Suprapubic skin (tissue), 4 donors: ENCODE results near the gene KIAA0408.

ENCODE experiments used
- CTCF ChIP-seq, 2 donors: fragments of 200-600 bp in 1 of 2; fragments of 450-650 bp in 1 of 2; sonication (generic) in 1 of 2; IDR thresholded peaks; one replicate each; pipeline ENCODE4 v1.5.1; 2016 to 2019; ENCODE audit warnings: antibody characterized with exemption in 2 of 2, mild to moderate bottlenecking in 1 of 2, moderate library complexity in 1 of 2
- EP300 ChIP-seq: sonication (generic); formaldehyde crosslinking; IDR thresholded peaks from one replicate; pipeline ENCODE4 v1.6.1; 2017; ENCODE audit warnings: antibody characterized with exemption
- POLR2A ChIP-seq, 2 donors: fragments of 450-650 bp; IDR thresholded peaks; one replicate each; pipeline ENCODE4 v1.6.1; 2017; ENCODE audit warnings: antibody characterized with exemption in 2 of 2, mild to moderate bottlenecking in 2 of 2, moderate library complexity in 2 of 2
- POLR2AphosphoS5 ChIP-seq, 3 donors: sonication (generic); formaldehyde crosslinking; IDR thresholded peaks; one replicate each; pipeline ENCODE4 v1.6.1; 2017; ENCODE audit warnings: antibody characterized with exemption in 3 of 3

- TF ChIP-seq POLR2AphosphoS5 (IDR thresholded peaks at IDR 0.05) (no peak), POLR2A (IDR thresholded peaks at IDR 0.05) (no peak), CTCF (IDR thresholded peaks at IDR 0.05) (no peak), EP300 (no peak)
Measured at GRCh38 chr6:127464161-127464880, 5.1 kb upstream of the KIAA0408 start.
